Esophagus (tissue), 2 donors: Measurements from ENCODE around the gene AMY1C. TPM values are rescaled to one million over a fixed set of nuclear protein-coding genes. Genes with fewer than 3 reads are reported as not detected.
"Not testable (repeated sequence)": the region's sequence is repeated elsewhere in the genome, so short reads cannot be mapped to it uniquely, and the experiment has no call there.

Experiments used
- H3K27ac ChIP-seq, 2 donors: one replicate each; pipeline ENCODE4 v1.5.1; 2013; ENCODE audit warnings: low read depth in 2 of 2, mild to moderate bottlenecking in 2 of 2, inconsistent platforms in 1 of 2, low read length in 1 of 2, moderate library complexity in 1 of 2
- H3K27me3 ChIP-seq, 2 donors: one replicate each; pipeline ENCODE4 v1.6.1; 2013; ENCODE audit warnings: low read length in 2 of 2, control low read depth in 1 of 2, mild to moderate bottlenecking in 1 of 2; ENCODE audit not compliant: insufficient read depth in 2 of 2, control insufficient read depth in 1 of 2
- H3K36me3 ChIP-seq, 2 donors: one replicate each; pipeline ENCODE4 v1.6.1; 2013; ENCODE audit warnings: low read length in 1 of 2; ENCODE audit not compliant: control insufficient read depth in 2 of 2, insufficient read depth in 2 of 2
- H3K4me1 ChIP-seq, 2 donors: one replicate each; pipeline ENCODE4 v1.6.1; 2013; ENCODE audit warnings: low read length in 1 of 2; ENCODE audit not compliant: control insufficient read depth in 2 of 2, insufficient read depth in 2 of 2
- H3K4me3 ChIP-seq, 2 donors: one replicate each; pipeline ENCODE4 v1.5.1; 2013; ENCODE audit warnings: low read length in 2 of 2, mild to moderate bottlenecking in 2 of 2, low read depth in 1 of 2, moderate library complexity in 1 of 2
- H3K9me3 ChIP-seq, 2 donors: one replicate each; pipeline ENCODE4 v1.6.1; 2013; ENCODE audit warnings: mild to moderate bottlenecking in 2 of 2, low read depth in 1 of 2, low read length in 1 of 2, moderate library complexity in 1 of 2; ENCODE audit not compliant: control insufficient read depth in 2 of 2, insufficient read depth in 1 of 2
- WGBS, 2 donors: extraction: QIAGEN DNeasy Blood & Tissue Kit; methylation state at CpG; one replicate each; pipeline ENCODE4 v1.1.7; 2013; 5-methylcytosine and 5-hydroxymethylcytosine counted together
- polyA plus RNA-seq, 2 donors: library from polyadenylated mRNA; stranded (reverse); fragments of 200-250 nt; gene quantifications; one replicate each; pipeline ENCODE4 v1.2.3, GENCODE V29; 2013
- donor health status: healthy with polysubstance abuse.
- donor health status: Bipolar disorder and iron deficiency.

The AMY1C gene
- polyA plus RNA-seq, 2 donors = 0.07 TPM; not detected in 1

DNA sequence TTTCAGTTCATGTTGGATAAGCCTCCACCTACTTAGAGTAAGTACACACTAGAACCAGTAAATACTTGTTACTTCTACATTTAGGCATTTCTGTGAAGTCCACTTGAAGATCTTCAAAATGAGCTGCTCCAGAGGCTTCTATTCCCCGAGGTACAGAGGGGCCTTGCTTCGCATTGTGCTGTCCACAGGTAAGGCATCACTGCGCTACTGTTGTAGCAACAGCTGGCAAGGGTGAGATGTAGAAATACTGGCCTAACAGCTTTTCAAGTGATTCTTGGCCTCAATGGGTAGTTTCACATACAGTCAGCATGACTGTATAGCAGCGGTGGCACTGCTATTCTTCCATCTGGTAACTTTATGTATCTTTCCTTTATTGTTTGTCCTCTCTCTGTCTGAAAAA is 4.7 kb upstream of the AMY1C start:
- H3K9me3 ChIP-seq, H3K27me3 ChIP-seq, H3K4me1 ChIP-seq, H3K36me3 ChIP-seq, H3K4me3 ChIP-seq, H3K27ac ChIP-seq: not testable (repeated sequence)
- no CpG with 5 or more reads among the region's 4 CpGs for WGBS, 2 donors

GRCh38 chr1:103748273-103748672 is 1.4 kb upstream of the AMY1C start:
- not testable (repeated sequence) for H3K9me3 ChIP-seq, H3K4me3 ChIP-seq, H3K27me3 ChIP-seq, H3K36me3 ChIP-seq, H3K27ac ChIP-seq, H3K4me1 ChIP-seq
- WGBS, 2 donors = no CpG with 5 or more reads among the region's 6 CpGs

DNA sequence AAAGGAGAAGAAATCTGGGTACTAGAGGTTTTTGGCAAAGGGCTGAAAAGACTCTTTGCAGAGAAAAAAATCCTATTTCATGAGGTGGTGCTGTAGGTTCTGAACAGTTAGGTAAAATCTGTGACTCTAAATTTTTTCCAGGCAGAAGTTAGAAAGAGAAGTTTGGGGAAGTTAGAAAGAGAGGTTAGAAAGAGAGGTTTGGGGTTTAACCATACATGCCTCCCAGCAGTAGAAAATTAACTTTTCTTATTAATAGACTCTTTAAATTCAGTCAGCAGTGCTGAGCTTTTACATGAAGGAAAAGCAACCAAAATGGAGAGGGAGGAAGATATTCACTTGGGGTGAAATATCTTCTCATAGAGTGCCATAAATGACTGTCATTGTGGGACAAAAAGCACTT is 12.2 kb downstream of the AMY1C start:
- no peak overlapping the region for H3K27ac ChIP-seq
- no peak overlapping the region for H3K4me3 ChIP-seq
- H3K36me3 ChIP-seq = no peaks in the 10 kb centered on the region
- no peaks in the 10 kb centered on the region for H3K27me3 ChIP-seq
- H3K4me1 ChIP-seq = no peaks in the 10 kb centered on the region
- H3K9me3 ChIP-seq = no peaks in the 10 kb centered on the region

GRCh38 chr1:103779932-103780331 is 30.2 kb downstream of the AMY1C start:
- H3K27me3 ChIP-seq = no peaks in the 10 kb centered on the region
- no peak overlapping the region for H3K27ac ChIP-seq
- H3K4me1 ChIP-seq = no peaks in the 10 kb centered on the region
- no peaks in the 10 kb centered on the region for H3K9me3 ChIP-seq
- H3K36me3 ChIP-seq = no peaks in the 10 kb centered on the region
- no peak overlapping the region for H3K4me3 ChIP-seq

DNA sequence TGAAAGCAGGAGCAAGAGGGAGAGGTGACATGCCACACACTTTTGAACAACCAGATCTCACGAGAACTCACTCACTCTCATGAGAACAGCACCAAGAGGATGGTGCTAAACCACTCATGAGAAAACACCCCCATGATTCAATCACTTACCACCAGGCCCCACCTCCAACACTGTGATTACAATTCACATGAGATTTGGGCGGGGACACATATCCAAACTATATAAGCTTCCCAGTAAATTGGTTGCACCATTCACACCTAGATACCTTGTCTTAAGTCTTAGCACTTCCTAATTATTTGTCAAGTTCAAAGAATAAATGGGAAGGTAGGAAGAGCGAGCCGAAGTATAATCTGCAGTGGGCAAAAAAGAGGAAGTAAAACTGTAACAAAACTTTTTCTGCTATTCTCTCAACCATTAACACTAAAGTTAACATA is 34.3 kb downstream of the AMY1C start:
- Histone ChIP-seq H3K27me3 (no peaks in the 10 kb centered on the region), H3K36me3 (no peaks in the 10 kb centered on the region), H3K4me1 (no peaks in the 10 kb centered on the region), H3K27ac (no peak overlapping the region), H3K9me3 (no peaks in the 10 kb centered on the region), H3K4me3 (no peak overlapping the region)
- 47 to 63% methylated on average over 4 of the region's 4 CpGs for WGBS, 2 donors

DNA sequence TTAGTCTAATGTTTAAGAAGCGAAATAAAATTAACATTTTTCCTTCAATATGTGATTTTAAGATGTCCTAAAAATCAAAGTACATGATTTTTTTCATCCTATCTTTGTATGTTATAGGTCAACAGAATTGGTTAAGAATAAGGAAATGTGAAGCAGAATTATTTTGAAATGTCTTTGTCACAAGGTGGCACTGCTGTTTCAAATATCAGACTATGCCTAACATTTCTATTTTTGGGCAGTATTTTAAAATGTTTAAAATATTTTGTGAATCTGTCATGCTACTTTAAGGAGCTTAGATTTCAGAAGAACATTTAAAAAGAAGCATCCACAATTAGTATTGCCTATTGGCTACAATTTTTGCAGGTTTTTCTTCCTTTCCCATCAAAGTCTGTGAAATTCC is 38.7 kb downstream of the AMY1C start:
- 19 to 30% methylated on average over 1 of the region's 1 CpG for WGBS, 2 donors
- no peaks in the 10 kb centered on the region for H3K4me1 ChIP-seq
- H3K36me3 ChIP-seq = no peaks in the 10 kb centered on the region
- no peak overlapping the region for H3K4me3 ChIP-seq
- no peaks in the 10 kb centered on the region for H3K27me3 ChIP-seq
- H3K27ac ChIP-seq = no peak overlapping the region
- no peaks in the 10 kb centered on the region for H3K9me3 ChIP-seq

GRCh38 chr1:103790172-103790571 is 40.5 kb downstream of the AMY1C start:
- Histone ChIP-seq H3K4me1 (no peaks in the 10 kb centered on the region), H3K27me3 (no peaks in the 10 kb centered on the region), H3K9me3 (no peaks in the 10 kb centered on the region), H3K36me3 (no peaks in the 10 kb centered on the region), H3K27ac (no peak overlapping the region), H3K4me3 (no peak overlapping the region)
- WGBS, 2 donors = 71 to 86% methylated on average over 2 of the region's 2 CpGs

Other genes with a start within 250 kb of the AMY1C start
- gene RNPC3, start 224.2 kb upstream of the AMY1C start, polyA plus RNA-seq = 1 to 10 TPM; 5.8 to 8.8 TPM
- 10 to 100 TPM in 1 of 2 donors, 1 to 10 TPM in 1; 6.8 to 16.2 TPM for gene AMY2B, start 178.3 kb upstream of the AMY1C start, polyA plus RNA-seq
- under 1 TPM in 1 of 2 donors, not detected in 1; 0.16 TPM for gene AMY2A, start 132.5 kb upstream of the AMY1C start, polyA plus RNA-seq
- gene AMY1A, start 94.1 kb upstream of the AMY1C start, polyA plus RNA-seq = not detected
- not detected for gene AMY1B, start 53.7 kb upstream of the AMY1C start, polyA plus RNA-seq